SK-N-SH treated with all-trans-retinoic acid at 6 μM for 48 hours (cell line): Measurements from ENCODE around the gene SLC15A2.

Source experiments
- ATAC-seq: fragments of 200-7000 bp; cut with Tn5 transposase; 3 replicates; pipeline ENCODE4 v1.9.1; 2020; ENCODE audit warnings: mild to moderate bottlenecking, moderate library complexity
- ARNTL ChIP-seq: fragments of 450-650 bp; formaldehyde crosslinking; IDR thresholded peaks from 2 replicates; pipeline ENCODE4 v1.5.0; 2020; ENCODE audit warnings: low read depth, mild to moderate bottlenecking, moderate library complexity, borderline replicate concordance
- BACH2 ChIP-seq: fragments of 250-450 bp; sonication (Bioruptor Pico); IDR thresholded peaks from 2 replicates; pipeline ENCODE4 v1.9.0; 2021; ENCODE audit warnings: mild to moderate bottlenecking, borderline replicate concordance
- CREB5 ChIP-seq: fragments of 250-450 bp; sonication (Bioruptor Pico); IDR thresholded peaks from 2 replicates; pipeline ENCODE4 v1.5.1; 2020; ENCODE audit warnings: low read depth, mild to moderate bottlenecking, moderate library complexity
- CSDC2 ChIP-seq: fragments of 250-450 bp; sonication (Bioruptor Pico); IDR thresholded peaks from 2 replicates; pipeline ENCODE4 v1.5.0; 2020; ENCODE audit warnings: mild to moderate bottlenecking, moderate library complexity
- ESRRG ChIP-seq: fragments of 250-450 bp; sonication (Bioruptor Pico); IDR thresholded peaks from 2 replicates; pipeline ENCODE4 v1.6.1; 2021; ENCODE audit warnings: mild to moderate bottlenecking
- GLIS3 ChIP-seq: fragments of 250-450 bp; sonication (Bioruptor Pico); IDR thresholded peaks from 2 replicates; pipeline ENCODE4 v1.5.0; 2020; ENCODE audit warnings: mild to moderate bottlenecking, moderate library complexity
- ISL1 ChIP-seq: fragments of 250-450 bp; sonication (Bioruptor Pico); IDR thresholded peaks from 2 replicates; pipeline ENCODE4 v2.1.2; 2022; ENCODE audit warnings: mild to moderate bottlenecking, moderate library complexity
- OSR1 ChIP-seq: fragments of 250-450 bp; sonication (Bioruptor Pico); IDR thresholded peaks from 2 replicates; pipeline ENCODE4 v1.8.0; 2022; ENCODE audit warnings: moderate library complexity, mild to moderate bottlenecking, inconsistent platforms
- PATZ1 ChIP-seq: fragments of 250-450 bp; sonication (Bioruptor Pico); IDR thresholded peaks from 2 replicates; pipeline ENCODE4 v1.8.0; 2020; ENCODE audit warnings: mild to moderate bottlenecking, moderate library complexity, borderline replicate concordance
- PPARA ChIP-seq: fragments of 250-450 bp; sonication (Bioruptor Pico); IDR thresholded peaks from 2 replicates; pipeline ENCODE4 v1.5.0; 2020; ENCODE audit warnings: mild to moderate bottlenecking, borderline replicate concordance
- RARB ChIP-seq: fragments of 250-450 bp; sonication (Bioruptor Pico); IDR thresholded peaks from 2 replicates; pipeline ENCODE4 v1.8.0; 2021; ENCODE audit warnings: mild to moderate bottlenecking, moderate library complexity
- SNAI2 ChIP-seq: fragments of 250-450 bp; sonication (Bioruptor Pico); IDR thresholded peaks from 2 replicates; pipeline ENCODE4 v1.5.0; 2020; ENCODE audit warnings: mild to moderate bottlenecking, moderate library complexity
- TCF4 ChIP-seq: fragments of 250-450 bp; sonication (Bioruptor Pico); IDR thresholded peaks from 2 replicates; pipeline ENCODE4 v1.8.0; 2021; ENCODE audit warnings: mild to moderate bottlenecking, moderate library complexity, borderline replicate concordance
- TOX ChIP-seq: fragments of 250-450 bp; sonication (Bioruptor Pico); IDR thresholded peaks from 2 replicates; pipeline ENCODE4 v1.8.0; 2021; ENCODE audit warnings: mild to moderate bottlenecking, moderate library complexity, borderline replicate concordance
- ZC3H10 ChIP-seq: fragments of 250-450 bp; sonication (Bioruptor Pico); IDR thresholded peaks from 2 replicates; pipeline ENCODE4 v1.5.1; 2021; ENCODE audit warnings: mild to moderate bottlenecking, moderate library complexity
- ZFP3 ChIP-seq: fragments of 250-450 bp; sonication (Bioruptor Pico); IDR thresholded peaks from 2 replicates; pipeline ENCODE4 v1.5.0; 2020; ENCODE audit warnings: mild to moderate bottlenecking, moderate library complexity
- ZFP30 ChIP-seq: fragments of 450-650 bp; formaldehyde crosslinking; IDR thresholded peaks from 2 replicates; pipeline ENCODE4 v1.5.0; 2022; ENCODE audit warnings: mild to moderate bottlenecking, moderate library complexity
- ZNF565 ChIP-seq: fragments of 450-650 bp; formaldehyde crosslinking; conservative IDR thresholded peaks from 2 replicates; pipeline ENCODE4 v1.5.0; 2020; ENCODE audit warnings: low read depth, mild to moderate bottlenecking, moderate library complexity
- ZNF70 ChIP-seq: fragments of 450-650 bp; formaldehyde crosslinking; IDR thresholded peaks from 2 replicates; pipeline ENCODE4 v1.5.0; 2020; ENCODE audit warnings: mild to moderate bottlenecking, moderate library complexity
- ZNF8 ChIP-seq: fragments of 450-650 bp; formaldehyde crosslinking; IDR thresholded peaks from 2 replicates; pipeline ENCODE4 v1.5.0; 2020; ENCODE audit warnings: mild to moderate bottlenecking, moderate library complexity
- TF ChIP-seq, protein P1 (sequence below): fragments of 250-450 bp; sonication (Bioruptor Pico); IDR thresholded peaks from 2 replicates; pipeline ENCODE4 v1.5.1; 2021; ENCODE audit warnings: mild to moderate bottlenecking, moderate library complexity
- TF ChIP-seq, protein P2 (sequence below): fragments of 250-450 bp; sonication (Bioruptor Pico); IDR thresholded peaks from 2 replicates; pipeline ENCODE4 v1.8.0; 2021; ENCODE audit warnings: low read depth, mild to moderate bottlenecking, moderate library complexity, borderline replicate concordance

Gene SLC15A2

DNA sequence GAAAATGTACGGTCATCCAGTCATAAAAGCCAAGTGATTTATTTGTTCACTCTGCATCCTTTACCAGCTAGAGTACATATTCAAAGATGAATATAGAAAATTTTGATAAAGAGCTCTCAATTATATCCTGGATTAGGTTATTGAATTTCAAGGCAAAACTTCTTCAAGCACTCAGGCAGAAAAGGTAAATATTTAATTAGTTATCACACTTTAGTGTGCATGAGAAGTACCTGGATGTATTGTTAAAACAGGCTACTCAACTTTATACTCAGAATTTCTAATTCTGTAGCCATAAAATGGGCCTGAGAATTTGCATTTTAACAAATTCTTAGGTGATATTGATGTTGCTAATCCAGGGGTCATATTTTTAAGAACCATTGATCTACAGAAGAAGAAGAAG lies 82.5 kb downstream of the SLC15A2 start:
- no peak for ATAC-seq
- no peak for TF ChIP-seq ZC3H10
- TF ChIP-seq OSR1 (CRISPR knock-in tag), result no peak
- TF ChIP-seq ZFP30 (CRISPR knock-in tag), result no peak
- TF ChIP-seq ARNTL (CRISPR knock-in tag), result no peak
- no peak for TF ChIP-seq SNAI2 (CRISPR knock-in tag)

DNA sequence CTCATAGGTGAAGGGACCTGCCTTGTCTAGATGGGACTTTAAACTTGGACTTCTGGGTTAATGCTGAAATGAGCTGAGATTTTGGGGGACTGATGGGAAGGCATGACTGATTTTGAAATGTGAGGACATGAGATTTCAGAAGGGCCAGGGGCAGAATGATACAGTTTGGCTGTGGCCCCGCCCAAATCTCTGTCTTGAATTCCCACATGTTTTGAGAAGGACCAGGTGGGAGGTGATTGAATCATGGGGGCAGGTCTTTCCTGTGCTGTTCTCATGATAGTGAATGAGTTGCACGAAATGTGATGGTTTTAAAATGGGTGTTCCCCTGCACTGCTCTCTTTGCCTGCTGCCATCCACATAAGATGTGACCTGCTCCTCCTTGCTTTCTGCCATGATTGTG lies 85.0 kb downstream of the SLC15A2 start:
- TF ChIP-seq RARB (CRISPR knock-in tag), result no peak
- TF ChIP-seq CREB5 (CRISPR knock-in tag), result no peak
- TF ChIP-seq SNAI2 (CRISPR knock-in tag), result no peak
- no peak for TF ChIP-seq ARNTL (CRISPR knock-in tag)
- TF ChIP-seq ZC3H10, result no peak
- TF ChIP-seq, protein P1, sequence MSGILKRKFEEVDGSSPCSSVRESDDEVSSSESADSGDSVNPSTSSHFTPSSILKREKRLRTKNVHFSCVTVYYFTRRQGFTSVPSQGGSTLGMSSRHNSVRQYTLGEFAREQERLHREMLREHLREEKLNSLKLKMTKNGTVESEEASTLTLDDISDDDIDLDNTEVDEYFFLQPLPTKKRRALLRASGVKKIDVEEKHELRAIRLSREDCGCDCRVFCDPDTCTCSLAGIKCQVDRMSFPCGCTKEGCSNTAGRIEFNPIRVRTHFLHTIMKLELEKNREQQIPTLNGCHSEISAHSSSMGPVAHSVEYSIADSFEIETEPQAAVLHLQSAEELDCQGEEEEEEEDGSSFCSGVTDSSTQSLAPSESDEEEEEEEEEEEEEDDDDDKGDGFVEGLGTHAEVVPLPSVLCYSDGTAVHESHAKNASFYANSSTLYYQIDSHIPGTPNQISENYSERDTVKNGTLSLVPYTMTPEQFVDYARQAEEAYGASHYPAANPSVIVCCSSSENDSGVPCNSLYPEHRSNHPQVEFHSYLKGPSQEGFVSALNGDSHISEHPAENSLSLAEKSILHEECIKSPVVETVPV (CRISPR knock-in tag), result no peak
- TF ChIP-seq ESRRG (CRISPR knock-in tag), result no peak
- no peak for TF ChIP-seq ZNF70 (CRISPR knock-in tag)
- TF ChIP-seq ZNF565, result no peak
- no peak for TF ChIP-seq ISL1 (CRISPR knock-in tag)
- TF ChIP-seq TCF4 (CRISPR knock-in tag), result no peak
- no peak for TF ChIP-seq TOX (CRISPR knock-in tag)
- TF ChIP-seq ZFP30 (CRISPR knock-in tag), result no peak
- TF ChIP-seq PPARA, result no peak
- TF ChIP-seq, all 23 proteins: peak for 0
- no peak for ATAC-seq

DNA sequence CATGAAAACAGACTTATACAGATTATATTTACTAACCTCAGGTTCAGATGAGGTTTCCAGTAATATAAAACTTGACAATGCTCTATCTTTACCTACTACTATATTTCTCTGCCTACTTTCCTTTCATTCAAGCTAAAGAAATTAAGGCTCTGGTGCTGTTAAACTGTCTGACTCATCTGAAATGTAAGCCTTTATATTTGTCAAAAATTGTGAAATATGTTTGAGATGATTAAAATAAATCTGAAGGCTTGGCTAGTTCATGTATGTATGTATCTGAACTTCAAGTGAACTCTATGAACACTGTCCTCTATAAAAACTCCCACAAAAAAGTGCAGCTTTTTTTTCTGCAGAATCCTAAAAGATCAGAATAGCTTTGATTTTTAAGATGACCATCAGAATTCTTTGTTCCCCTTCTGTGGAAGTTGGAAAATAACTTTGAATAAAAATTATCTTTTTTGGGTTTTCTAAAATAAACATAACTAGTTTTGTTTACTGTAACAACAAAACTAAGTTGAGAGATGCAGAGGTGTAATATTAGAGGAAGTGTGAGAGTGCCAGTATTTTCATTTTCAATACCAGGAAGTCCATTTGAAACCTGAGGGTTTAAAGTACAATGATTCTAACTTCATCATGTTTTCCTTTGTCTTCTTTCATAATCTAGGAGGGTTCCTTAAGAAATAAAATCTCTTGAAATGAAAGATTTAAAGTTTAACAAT lies 85.7 kb downstream of the SLC15A2 start:
- no peak for ATAC-seq
- TF ChIP-seq ZFP3 (CRISPR knock-in tag), result no peak
- TF ChIP-seq OSR1 (CRISPR knock-in tag), result no peak
- TF ChIP-seq ISL1 (CRISPR knock-in tag), result no peak
- TF ChIP-seq ZNF565, result no peak
- TF ChIP-seq ESRRG (CRISPR knock-in tag), result no peak
- TF ChIP-seq GLIS3 (CRISPR knock-in tag), result no peak
- no peak for TF ChIP-seq CREB5 (CRISPR knock-in tag)
- TF ChIP-seq RARB (CRISPR knock-in tag), result no peak
- TF ChIP-seq PPARA, result no peak
- no peak for TF ChIP-seq ZNF8 (CRISPR knock-in tag)
- TF ChIP-seq CSDC2, result no peak
- no peak for TF ChIP-seq SNAI2 (CRISPR knock-in tag)
- TF ChIP-seq, protein P2, sequence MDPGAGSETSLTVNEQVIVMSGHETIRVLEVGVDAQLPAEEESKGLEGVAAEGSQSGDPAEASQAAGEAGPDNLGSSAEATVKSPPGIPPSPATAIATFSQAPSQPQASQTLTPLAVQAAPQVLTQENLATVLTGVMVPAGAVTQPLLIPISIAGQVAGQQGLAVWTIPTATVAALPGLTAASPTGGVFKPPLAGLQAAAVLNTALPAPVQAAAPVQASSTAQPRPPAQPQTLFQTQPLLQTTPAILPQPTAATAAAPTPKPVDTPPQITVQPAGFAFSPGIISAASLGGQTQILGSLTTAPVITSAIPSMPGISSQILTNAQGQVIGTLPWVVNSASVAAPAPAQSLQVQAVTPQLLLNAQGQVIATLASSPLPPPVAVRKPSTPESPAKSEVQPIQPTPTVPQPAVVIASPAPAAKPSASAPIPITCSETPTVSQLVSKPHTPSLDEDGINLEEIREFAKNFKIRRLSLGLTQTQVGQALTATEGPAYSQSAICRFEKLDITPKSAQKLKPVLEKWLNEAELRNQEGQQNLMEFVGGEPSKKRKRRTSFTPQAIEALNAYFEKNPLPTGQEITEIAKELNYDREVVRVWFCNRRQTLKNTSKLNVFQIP (CRISPR knock-in tag), result no peak
- no peak for TF ChIP-seq BACH2 (CRISPR knock-in tag)
- TF ChIP-seq, protein P1 (CRISPR knock-in tag), result no peak
- TF ChIP-seq ZNF70 (CRISPR knock-in tag), result no peak
- no peak for TF ChIP-seq TCF4 (CRISPR knock-in tag)
- TF ChIP-seq PATZ1 (CRISPR knock-in tag), result no peak
